HG03342 (cell line): Measurements from ENCODE around the gene MAPT.

Experiments
- ATAC-seq: cut with Tn5 transposase; IDR thresholded peaks from one replicate; pipeline ENCODE4 v1.9.1; 2021; ENCODE audit warnings: mild to moderate bottlenecking, moderate library complexity; ENCODE audit not compliant: unreplicated experiment

Gene MAPT

GRCh38 chr17:45985447-45985846, 91.1 kb downstream of the MAPT start:
- ATAC-seq, result no peak

DNA sequence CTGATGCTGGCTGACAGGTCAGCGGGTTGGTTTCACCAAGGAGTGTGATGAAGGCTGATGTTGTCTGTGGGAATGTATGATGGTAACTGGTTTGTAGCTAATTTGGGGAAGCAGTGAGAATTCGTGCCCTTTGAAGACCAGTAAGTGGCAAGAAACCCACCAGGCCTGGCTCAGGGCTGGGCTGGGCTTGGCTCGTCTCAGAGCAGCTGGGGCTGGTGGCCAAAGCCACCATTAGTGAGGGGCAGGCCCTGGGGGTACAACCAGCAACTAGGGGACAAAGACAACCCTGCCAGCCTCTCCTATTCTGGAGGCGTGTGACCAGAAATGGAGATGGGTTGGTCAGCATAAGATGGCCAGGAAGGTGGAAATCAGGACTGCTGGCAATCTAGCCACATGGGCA, 91.7 kb downstream of the MAPT start:
- no peak for ATAC-seq

GRCh38 chr17:45987706-45988105, 93.4 kb downstream of the MAPT start:
- ATAC-seq, result no peak

DNA sequence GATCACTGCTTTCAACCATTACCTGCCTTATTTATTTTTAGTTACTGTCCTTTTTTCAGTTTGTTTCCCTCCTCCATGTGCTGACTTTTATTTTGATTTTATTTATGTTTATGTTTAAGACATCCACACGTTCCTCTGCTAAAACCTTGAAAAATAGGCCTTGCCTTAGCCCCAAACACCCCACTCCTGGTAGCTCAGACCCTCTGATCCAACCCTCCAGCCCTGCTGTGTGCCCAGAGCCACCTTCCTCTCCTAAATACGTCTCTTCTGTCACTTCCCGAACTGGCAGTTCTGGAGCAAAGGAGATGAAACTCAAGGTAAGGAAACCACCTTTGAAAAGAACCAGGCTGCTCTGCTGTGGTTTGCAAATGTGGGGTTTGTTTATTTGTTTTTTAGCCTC, 95.4 kb downstream of the MAPT start:
- no peak for ATAC-seq

GRCh38 chr17:45990886-45991285, 96.5 kb downstream of the MAPT start:
- no peak for ATAC-seq

GRCh38 chr17:45991341-45991740, 97.0 kb downstream of the MAPT start:
- ATAC-seq, result no peak

DNA sequence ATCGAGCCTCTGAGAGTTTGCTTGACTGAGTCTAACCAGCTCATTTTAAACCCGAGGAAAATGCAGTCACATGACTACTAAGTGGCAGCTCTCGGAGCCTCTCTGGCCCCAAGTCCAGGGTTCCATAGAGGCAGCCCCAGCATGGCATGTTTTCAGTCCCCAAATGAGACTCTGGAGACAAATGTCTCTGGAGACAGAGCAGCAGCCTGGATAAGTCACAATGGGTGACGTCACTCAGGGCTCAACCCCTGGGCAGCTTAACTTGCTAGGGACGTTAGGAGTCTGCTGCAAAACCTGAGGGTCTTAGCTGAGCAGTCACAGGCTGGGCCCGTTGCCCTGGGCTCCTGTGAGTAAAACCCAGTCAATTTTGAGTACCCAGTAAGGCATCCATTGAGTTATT, 97.8 kb downstream of the MAPT start:
- no peak for ATAC-seq

DNA sequence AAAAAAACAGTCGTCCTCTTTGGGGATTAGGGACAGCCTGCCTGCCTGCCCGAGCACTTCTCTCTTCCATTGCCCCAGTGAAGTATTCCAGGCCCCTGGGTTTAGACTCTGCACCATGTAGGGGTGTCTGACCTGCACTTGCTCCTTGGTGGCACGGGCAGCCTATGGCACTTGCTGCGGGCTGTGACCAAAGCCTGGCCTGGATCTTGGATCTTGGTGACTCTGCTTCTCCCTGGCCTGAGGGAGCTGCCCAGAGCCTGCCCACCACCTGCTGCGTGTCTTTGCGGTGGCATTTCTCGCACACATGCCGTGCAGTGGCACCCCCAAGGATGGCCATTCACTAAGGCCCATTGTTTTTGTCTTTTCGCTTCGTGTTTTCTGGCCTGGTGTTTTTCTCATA, 98.5 kb downstream of the MAPT start:
- no peak for ATAC-seq

DNA sequence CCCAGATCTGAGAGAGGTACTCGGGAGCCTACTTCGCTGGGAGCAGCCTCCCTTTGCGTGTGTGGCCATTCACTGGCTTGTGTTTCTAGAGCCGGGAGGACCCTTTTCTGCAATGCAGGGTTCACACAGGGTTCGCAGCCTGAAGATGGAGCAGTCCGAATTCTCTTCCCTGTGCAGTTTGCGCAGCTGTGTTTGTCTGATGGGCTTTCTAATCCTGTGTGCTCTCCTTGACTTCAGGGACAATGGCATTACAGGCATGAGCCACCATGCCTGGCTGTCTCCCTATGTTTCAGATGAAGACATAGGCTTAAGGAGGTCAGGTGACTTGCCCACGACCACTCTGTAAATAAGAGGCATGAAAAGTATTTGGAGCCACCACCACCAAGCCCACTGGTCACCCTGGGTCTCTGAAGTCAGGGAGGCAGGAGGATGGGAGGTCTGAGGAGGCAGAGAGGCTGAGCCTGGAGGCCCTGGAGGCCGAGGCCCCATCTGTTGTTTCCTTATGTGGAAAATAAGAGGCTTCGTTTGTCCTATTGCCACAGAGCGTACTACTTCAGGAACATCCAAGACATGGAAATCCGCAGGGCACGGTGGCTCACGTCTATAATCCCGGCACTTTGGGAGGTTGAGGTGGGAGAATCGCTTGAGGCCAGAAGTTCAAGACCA, 99.7 kb downstream of the MAPT start:
- ATAC-seq, result no peak

DNA sequence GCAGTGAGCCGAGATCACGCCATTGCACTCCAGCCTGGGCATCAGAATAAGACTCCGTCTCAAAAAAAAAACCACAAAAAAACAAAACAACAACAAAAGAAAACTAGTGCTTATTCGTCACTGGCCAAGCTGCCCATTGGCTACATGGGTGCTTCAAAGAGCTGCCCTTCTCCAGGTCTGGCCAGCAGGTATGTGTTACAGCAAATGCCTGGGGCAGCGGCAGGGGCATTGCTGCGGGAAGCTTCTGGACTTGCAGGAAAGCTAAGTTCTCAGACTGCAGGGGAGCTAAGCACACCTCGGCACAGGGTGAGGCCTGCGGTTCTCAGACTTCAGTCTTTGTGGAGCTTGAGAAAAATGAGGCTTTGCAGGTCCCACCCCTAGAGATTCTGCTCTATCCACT, 100.6 kb downstream of the MAPT start:
- ATAC-seq, result no peak

DNA sequence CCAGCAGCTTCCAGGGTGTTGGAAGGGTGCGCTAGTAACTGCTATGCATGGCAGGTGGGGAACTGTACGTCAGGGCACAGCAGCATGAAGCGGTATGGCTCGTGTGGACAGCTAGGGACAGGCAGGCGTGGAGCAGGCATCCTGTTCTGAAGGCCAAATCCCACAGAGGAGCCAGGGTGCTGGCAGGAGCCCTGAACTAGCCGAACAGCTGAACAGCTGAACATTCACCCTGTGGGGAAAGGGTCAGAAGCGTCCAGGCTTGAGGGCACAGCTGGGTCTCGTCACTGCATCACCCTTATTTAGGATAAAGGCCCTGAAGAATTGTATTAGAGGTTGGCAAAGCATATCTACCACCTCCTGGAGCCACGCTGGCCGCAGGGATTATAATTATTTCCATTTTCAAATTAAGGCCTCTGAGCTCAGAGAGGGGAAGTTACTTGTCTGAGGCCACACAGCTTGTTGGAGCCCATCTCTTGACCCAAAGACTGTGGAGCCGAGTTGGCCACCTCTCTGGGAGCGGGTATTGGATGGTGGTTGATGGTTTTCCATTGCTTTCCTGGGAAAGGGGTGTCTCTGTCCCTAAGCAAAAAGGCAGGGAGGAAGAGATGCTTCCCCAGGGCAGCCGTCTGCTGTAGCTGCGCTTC, 101.4 kb downstream of the MAPT start:
- no peak for ATAC-seq

GRCh38 chr17:45996282-45996937, 102.1 kb downstream of the MAPT start:
- no peak for ATAC-seq

GRCh38 chr17:45997166-45997565, 102.8 kb downstream of the MAPT start:
- no peak for ATAC-seq

DNA sequence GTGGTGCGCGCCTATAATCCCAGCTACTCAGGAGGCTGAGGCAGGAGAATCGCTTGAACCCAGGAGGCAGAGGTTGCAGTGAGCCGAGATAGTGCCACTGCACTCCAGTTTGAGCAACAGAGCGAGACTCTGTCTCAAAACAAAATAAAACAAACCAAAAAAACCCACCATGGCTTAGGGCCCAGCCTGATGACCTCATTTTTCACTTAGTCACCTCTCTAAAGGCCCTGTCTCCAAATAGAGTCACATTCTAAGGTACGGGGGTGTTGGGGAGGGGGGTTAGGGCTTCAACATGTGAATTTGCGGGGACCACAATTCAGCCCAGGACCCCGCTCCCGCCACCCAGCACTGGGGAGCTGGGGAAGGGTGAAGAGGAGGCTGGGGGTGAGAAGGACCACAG, 103.3 kb downstream of the MAPT start:
- ATAC-seq, result no peak

DNA sequence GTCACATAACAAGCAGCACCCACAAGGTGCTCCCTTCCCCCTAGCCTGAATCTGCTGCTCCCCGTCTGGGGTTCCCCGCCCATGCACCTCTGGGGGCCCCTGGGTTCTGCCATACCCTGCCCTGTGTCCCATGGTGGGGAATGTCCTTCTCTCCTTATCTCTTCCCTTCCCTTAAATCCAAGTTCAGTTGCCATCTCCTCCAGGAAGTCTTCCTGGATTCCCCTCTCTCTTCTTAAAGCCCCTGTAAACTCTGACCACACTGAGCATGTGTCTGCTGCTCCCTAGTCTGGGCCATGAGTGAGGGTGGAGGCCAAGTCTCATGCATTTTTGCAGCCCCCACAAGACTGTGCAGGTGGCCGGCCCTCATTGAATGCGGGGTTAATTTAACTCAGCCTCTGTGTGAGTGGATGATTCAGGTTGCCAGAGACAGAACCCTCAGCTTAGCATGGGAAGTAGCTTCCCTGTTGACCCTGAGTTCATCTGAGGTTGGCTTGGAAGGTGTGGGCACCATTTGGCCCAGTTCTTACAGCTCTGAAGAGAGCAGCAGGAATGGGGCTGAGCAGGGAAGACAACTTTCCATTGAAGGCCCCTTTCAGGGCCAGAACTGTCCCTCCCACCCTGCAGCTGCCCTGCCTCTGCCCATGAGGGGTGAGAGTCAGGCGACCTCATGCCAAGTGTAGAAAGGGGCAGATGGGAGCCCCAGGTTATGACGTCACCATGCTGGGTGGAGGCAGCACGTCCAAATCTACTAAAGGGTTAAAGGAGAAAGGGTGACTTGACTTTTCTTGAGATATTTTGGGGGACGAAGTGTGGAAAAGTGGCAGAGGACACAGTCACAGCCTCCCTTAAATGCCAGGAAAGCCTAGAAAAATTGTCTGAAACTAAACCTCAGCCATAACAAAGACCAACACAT, 104.9 kb downstream of the MAPT start, which contains the start of gene STH:
STH (plus strand) TSS at position 264 of the 913 bp plus-strand sequence; CDS start at position 294, 30 bp downstream.
- no peak for ATAC-seq

DNA sequence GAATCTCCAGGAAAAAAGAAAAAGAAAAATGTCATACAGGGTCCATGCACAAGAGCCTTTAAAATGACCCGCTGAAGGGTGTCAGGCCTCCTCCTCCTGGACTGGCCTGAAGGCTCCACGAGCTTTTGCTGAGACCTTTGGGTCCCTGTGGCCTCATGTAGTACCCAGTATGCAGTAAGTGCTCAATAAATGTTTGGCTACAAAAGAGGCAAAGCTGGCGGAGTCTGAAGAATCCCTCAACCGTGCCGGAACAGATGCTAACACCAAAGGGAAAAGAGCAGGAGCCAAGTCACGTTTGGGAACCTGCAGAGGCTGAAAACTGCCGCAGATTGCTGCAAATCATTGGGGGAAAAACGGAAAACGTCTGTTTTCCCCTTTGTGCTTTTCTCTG, 105.5 kb downstream of the MAPT start:
- no peak for ATAC-seq

DNA sequence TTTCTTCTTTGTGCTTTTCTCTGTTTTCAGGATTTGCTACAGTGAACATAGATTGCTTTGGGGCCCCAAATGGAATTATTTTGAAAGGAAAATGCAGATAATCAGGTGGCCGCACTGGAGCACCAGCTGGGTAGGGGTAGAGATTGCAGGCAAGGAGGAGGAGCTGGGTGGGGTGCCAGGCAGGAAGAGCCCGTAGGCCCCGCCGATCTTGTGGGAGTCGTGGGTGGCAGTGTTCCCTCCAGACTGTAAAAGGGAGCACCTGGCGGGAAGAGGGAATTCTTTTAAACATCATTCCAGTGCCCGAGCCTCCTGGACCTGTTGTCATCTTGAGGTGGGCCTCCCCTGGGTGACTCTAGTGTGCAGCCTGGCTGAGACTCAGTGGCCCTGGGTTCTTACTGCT, 105.9 kb downstream of the MAPT start:
- ATAC-seq, result no peak

- no peak for ATAC-seq
Measured at GRCh38 chr17:46000757-46001156, 106.4 kb downstream of the MAPT start.

GRCh38 chr17:46001390-46002310, 107.3 kb downstream of the MAPT start:
- ATAC-seq, result no peak

DNA sequence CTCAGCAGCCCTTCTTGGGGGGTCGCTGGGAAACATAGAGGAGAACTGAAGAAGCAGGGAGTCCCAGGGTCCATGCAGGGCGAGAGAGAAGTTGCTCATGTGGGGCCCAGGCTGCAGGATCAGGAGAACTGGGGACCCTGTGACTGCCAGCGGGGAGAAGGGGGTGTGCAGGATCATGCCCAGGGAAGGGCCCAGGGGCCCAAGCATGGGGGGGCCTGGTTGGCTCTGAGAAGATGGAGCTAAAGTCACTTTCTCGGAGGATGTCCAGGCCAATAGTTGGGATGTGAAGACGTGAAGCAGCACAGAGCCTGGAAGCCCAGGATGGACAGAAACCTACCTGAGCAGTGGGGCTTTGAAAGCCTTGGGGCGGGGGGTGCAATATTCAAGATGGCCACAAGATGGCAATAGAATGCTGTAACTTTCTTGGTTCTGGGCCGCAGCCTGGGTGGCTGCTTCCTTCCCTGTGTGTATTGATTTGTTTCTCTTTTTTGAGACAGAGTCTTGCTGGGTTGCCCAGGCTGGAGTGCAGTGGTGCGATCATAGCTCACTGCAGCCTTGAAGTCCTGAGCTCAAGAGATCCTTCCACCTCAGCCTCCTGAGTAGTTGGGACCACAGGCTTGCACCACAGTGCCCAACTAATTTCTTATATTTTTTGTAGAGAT, 108.1 kb downstream of the MAPT start:
- no peak for ATAC-seq
